ENCODE data around the gene PRG2.

- TF ChIP-seq POLR2A (IDR thresholded peaks at IDR 0.05; ENCODE audit: low read length): no peak
- TF ChIP-seq GATA1 (IDR thresholded peaks at IDR 0.05; ENCODE audit: low read depth, low read length): no peak
These were observed 46.6 kb downstream of the PRG2 start for GRCh38 chr11:57343825-57344224.

All from erythroblast (primary cell).